ENCODE results near the gene CSRNP3.
"Not testable (repeated sequence)": the region's sequence is repeated elsewhere in the genome, so short reads cannot be mapped to it uniquely, and the experiment has no call there.

CSRNP3 gene

GRCh38 chr2:165586019-165586418 lies 116.5 kb downstream of the CSRNP3 start:
- no peak for DNase-seq (ENCODE audit: low read depth in 2 of 3, low spot score in 2 of 3)

- DNase-seq (ENCODE audit: low read depth in 2 of 3, low spot score in 2 of 3): no peak
These were observed 117.9 kb downstream of the CSRNP3 start for GRCh38 chr2:165587335-165587938.

- not testable (repeated sequence) for DNase-seq (ENCODE audit: low read depth in 2 of 3, low spot score in 2 of 3)
These were observed 121.5 kb downstream of the CSRNP3 start for GRCh38 chr2:165590999-165591398.

- DNase-seq (ENCODE audit: low read depth in 2 of 3, low spot score in 2 of 3): no peak
These were observed 123.6 kb downstream of the CSRNP3 start for GRCh38 chr2:165593081-165593480.

GRCh38 chr2:165594231-165594934 lies 124.9 kb downstream of the CSRNP3 start:
- no peak for DNase-seq (ENCODE audit: low read depth in 2 of 3, low spot score in 2 of 3)

GRCh38 chr2:165594935-165595255 lies 125.4 kb downstream of the CSRNP3 start:
- DNase-seq (ENCODE audit: low read depth in 2 of 3, low spot score in 2 of 3): no peak

- DNase-seq (ENCODE audit: low read depth in 2 of 3, low spot score in 2 of 3): no peak
These were observed 127.3 kb downstream of the CSRNP3 start for GRCh38 chr2:165596788-165597187.

- DNase-seq (ENCODE audit: low read depth in 2 of 3, low spot score in 2 of 3): no peak
These were observed 131.8 kb downstream of the CSRNP3 start for GRCh38 chr2:165601065-165601830.

- no peak for DNase-seq (ENCODE audit: low read depth in 2 of 3, low spot score in 2 of 3)
These were observed 132.5 kb downstream of the CSRNP3 start for GRCh38 chr2:165601928-165602521.

- no peak for DNase-seq (ENCODE audit: low read depth in 2 of 3, low spot score in 2 of 3)
These were observed 140.2 kb downstream of the CSRNP3 start for GRCh38 chr2:165609672-165610071.

GRCh38 chr2:165610591-165611029 lies 141.1 kb downstream of the CSRNP3 start:
- DNase-seq (ENCODE audit: low read depth in 2 of 3, low spot score in 2 of 3): no peak

- no peak for DNase-seq (ENCODE audit: low read depth in 2 of 3, low spot score in 2 of 3)
These were observed 148.4 kb downstream of the CSRNP3 start for GRCh38 chr2:165617741-165618481.

- no peak for DNase-seq (ENCODE audit: low read depth in 2 of 3, low spot score in 2 of 3)
These were observed 149.3 kb downstream of the CSRNP3 start for GRCh38 chr2:165618806-165619205.

- DNase-seq (ENCODE audit: low read depth in 2 of 3, low spot score in 2 of 3): no peak
These were observed 151.6 kb downstream of the CSRNP3 start for GRCh38 chr2:165621086-165621560.

GRCh38 chr2:165623161-165623560 lies 153.7 kb downstream of the CSRNP3 start:
- no peak for DNase-seq (ENCODE audit: low read depth in 2 of 3, low spot score in 2 of 3)

- DNase-seq (ENCODE audit: low read depth in 2 of 3, low spot score in 2 of 3): no peak
These were observed 154.4 kb downstream of the CSRNP3 start for GRCh38 chr2:165623783-165624469.

GRCh38 chr2:165624470-165624800 lies 154.9 kb downstream of the CSRNP3 start:
- DNase-seq (ENCODE audit: low read depth in 2 of 3, low spot score in 2 of 3): no peak

GRCh38 chr2:165627470-165627869 lies 158.0 kb downstream of the CSRNP3 start:
- DNase-seq (ENCODE audit: low read depth in 2 of 3, low spot score in 2 of 3): no peak

GRCh38 chr2:165629776-165630175 lies 160.3 kb downstream of the CSRNP3 start:
- DNase-seq (ENCODE audit: low read depth in 2 of 3, low spot score in 2 of 3): no peak

GRCh38 chr2:165630236-165630635 lies 160.7 kb downstream of the CSRNP3 start:
- DNase-seq (ENCODE audit: low read depth in 2 of 3, low spot score in 2 of 3): no peak

GRCh38 chr2:165631089-165631488 lies 161.6 kb downstream of the CSRNP3 start:
- DNase-seq (ENCODE audit: low read depth in 2 of 3, low spot score in 2 of 3): no peak
